Loucy (cell line): Measurements from ENCODE around the gene PPP1R1C.

Experiments
- EZH2phosphoT487 ChIP-seq: fragments of 200-600 bp; IDR thresholded peaks from 2 replicates; pipeline ENCODE4 v1.6.1; 2018; ENCODE audit warnings: antibody characterized with exemption, mild to moderate bottlenecking, moderate library complexity, borderline replicate concordance
- TF ChIP-seq, protein P1 (sequence below): fragments of 200-600 bp; sonication (generic); conservative IDR thresholded peaks from 2 replicates; pipeline ENCODE4 v1.5.1; 2014; ENCODE audit warnings: mild to moderate bottlenecking, antibody characterized with exemption, low read length

DNA sequence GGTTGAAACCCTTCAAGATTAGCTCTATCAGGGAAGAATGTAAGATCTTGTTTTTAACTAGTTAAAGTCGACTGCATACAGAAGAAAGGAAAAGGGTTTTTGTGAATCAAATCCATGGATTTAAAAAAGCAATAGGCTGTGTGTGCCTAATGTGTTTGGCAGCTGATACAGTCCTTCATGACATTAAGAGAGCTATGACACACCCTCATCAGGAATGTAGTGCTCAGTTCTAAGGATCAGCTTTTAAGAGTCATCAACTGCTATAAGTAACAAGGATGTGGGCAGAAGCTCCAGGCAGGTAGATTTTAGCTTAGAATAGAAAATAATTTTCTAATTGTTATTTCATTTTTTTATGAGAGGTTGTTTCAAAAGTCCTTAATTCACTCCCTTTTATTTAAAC, 52.9 kb downstream of the PPP1R1C start:
- TF ChIP-seq, protein P1, sequence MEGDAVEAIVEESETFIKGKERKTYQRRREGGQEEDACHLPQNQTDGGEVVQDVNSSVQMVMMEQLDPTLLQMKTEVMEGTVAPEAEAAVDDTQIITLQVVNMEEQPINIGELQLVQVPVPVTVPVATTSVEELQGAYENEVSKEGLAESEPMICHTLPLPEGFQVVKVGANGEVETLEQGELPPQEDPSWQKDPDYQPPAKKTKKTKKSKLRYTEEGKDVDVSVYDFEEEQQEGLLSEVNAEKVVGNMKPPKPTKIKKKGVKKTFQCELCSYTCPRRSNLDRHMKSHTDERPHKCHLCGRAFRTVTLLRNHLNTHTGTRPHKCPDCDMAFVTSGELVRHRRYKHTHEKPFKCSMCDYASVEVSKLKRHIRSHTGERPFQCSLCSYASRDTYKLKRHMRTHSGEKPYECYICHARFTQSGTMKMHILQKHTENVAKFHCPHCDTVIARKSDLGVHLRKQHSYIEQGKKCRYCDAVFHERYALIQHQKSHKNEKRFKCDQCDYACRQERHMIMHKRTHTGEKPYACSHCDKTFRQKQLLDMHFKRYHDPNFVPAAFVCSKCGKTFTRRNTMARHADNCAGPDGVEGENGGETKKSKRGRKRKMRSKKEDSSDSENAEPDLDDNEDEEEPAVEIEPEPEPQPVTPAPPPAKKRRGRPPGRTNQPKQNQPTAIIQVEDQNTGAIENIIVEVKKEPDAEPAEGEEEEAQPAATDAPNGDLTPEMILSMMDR = no peak
- no peak for TF ChIP-seq EZH2phosphoT487
